Middle frontal gyrus (tissue), 1 donor: ENCODE results near the gene FGF5.
"Not testable (repeated sequence)": the region's sequence is repeated elsewhere in the genome, so short reads cannot be mapped to it uniquely, and the experiment has no call there.

ENCODE experiments used
- DNase-seq: peaks from one replicate; pipeline ENCODE4 v3.0.0-alpha.2; 2015; ENCODE audit warnings: low spot score; ENCODE audit errors: extremely low spot score

The FGF5 gene

GRCh38 chr4:80294206-80294605, 27.7 kb downstream of the FGF5 start:
- DNase-seq, result no peak

- DNase-seq, result no peak
These were observed 28.9 kb downstream of the FGF5 start for GRCh38 chr4:80295336-80295735.

GRCh38 chr4:80295826-80296225, 29.4 kb downstream of the FGF5 start:
- no peak for DNase-seq

GRCh38 chr4:80301884-80302283, 35.4 kb downstream of the FGF5 start:
- DNase-seq, result no peak

GRCh38 chr4:80302616-80303223, 36.3 kb downstream of the FGF5 start:
- DNase-seq, result no peak

- DNase-seq, result no peak
These were observed 39.0 kb downstream of the FGF5 start for GRCh38 chr4:80305466-80305865.

GRCh38 chr4:80306260-80306659, 39.8 kb downstream of the FGF5 start:
- DNase-seq, result no peak

- DNase-seq, result no peak
These were observed 40.8 kb downstream of the FGF5 start for GRCh38 chr4:80307183-80307735.

- no peak for DNase-seq
These were observed 41.5 kb downstream of the FGF5 start for GRCh38 chr4:80307774-80308465.

- DNase-seq, result no peak
These were observed 42.0 kb downstream of the FGF5 start for GRCh38 chr4:80308466-80308822.

- no peak for DNase-seq
These were observed 43.0 kb downstream of the FGF5 start for GRCh38 chr4:80309294-80310004.

- DNase-seq, result no peak
These were observed 44.7 kb downstream of the FGF5 start for GRCh38 chr4:80311130-80311529.

- no peak for DNase-seq
These were observed 45.7 kb downstream of the FGF5 start for GRCh38 chr4:80312124-80312523.

- no peak for DNase-seq
These were observed 47.2 kb downstream of the FGF5 start for GRCh38 chr4:80313627-80314026.

GRCh38 chr4:80315848-80316247, 49.4 kb downstream of the FGF5 start:
- not testable (repeated sequence) for DNase-seq

GRCh38 chr4:80321341-80321740, 54.9 kb downstream of the FGF5 start:
- no peak for DNase-seq

- no peak for DNase-seq
These were observed 55.3 kb downstream of the FGF5 start for GRCh38 chr4:80321776-80322175.

GRCh38 chr4:80322716-80323115, 56.3 kb downstream of the FGF5 start:
- DNase-seq, result no peak

- no peak for DNase-seq
These were observed 57.7 kb downstream of the FGF5 start for GRCh38 chr4:80324171-80324570.

- DNase-seq, result no peak
These were observed 65.2 kb downstream of the FGF5 start for GRCh38 chr4:80331693-80332092.

GRCh38 chr4:80333121-80333520, 66.7 kb downstream of the FGF5 start:
- DNase-seq, result no peak

GRCh38 chr4:80334568-80334967, 68.1 kb downstream of the FGF5 start:
- no peak for DNase-seq

- DNase-seq, result no peak
These were observed 68.7 kb downstream of the FGF5 start for GRCh38 chr4:80335226-80335553.
